ENCODE results near the gene MZB1.

- no peak for TF ChIP-seq CTCF (IDR thresholded peaks at IDR 0.05; ENCODE audit: control extremely low read depth in 1 of 3, insufficient read depth in 1 of 3, low read depth in 1 of 3, low read length in 3 of 3)
- TF ChIP-seq SIX5 (IDR thresholded peaks at IDR 0.05; ENCODE audit: low read depth, low read length) = no peak
- TF ChIP-seq RFX5 (IDR thresholded peaks at IDR 0.05; ENCODE audit: borderline replicate concordance, low read depth, low read length) = no peak
- no peak for TF ChIP-seq TBP (IDR thresholded peaks at IDR 0.05; ENCODE audit: low read depth, low read length)
Observed at GRCh38 chr5:139377226-139377625, 12.5 kb downstream of the MZB1 start.
